H9 (cell line): ENCODE measurements around the gene ENOSF1. TPM values are rescaled to one million over a fixed set of nuclear protein-coding genes. Genes with fewer than 3 reads are reported as not detected.

ENCODE experiments used
- DNase-seq: peaks from one replicate; pipeline ENCODE4 v3.0.0-alpha.2; 2017
- H2AFZ ChIP-seq: one replicate; pipeline ENCODE4 v1.6.1; 2013; ENCODE audit warnings: mild to moderate bottlenecking, low read length, control low read depth, moderate library complexity
- H2AK5ac ChIP-seq: 2 replicates; pipeline ENCODE4 v1.6.1; 2013; ENCODE audit warnings: low read length, control low read depth, mixed read lengths; ENCODE audit not compliant: insufficient read length
- H2BK120ac ChIP-seq: one replicate; pipeline ENCODE4 v1.6.1; 2013; ENCODE audit warnings: low read depth, mild to moderate bottlenecking, low read length, control low read depth, inconsistent platforms; ENCODE audit not compliant: poor library complexity, severe bottlenecking
- H2BK12ac ChIP-seq: 2 replicates; pipeline ENCODE4 v1.6.1; 2013; ENCODE audit warnings: low read length, control low read depth, mixed read lengths, low read depth; ENCODE audit not compliant: insufficient read length
- H2BK15ac ChIP-seq: 2 replicates; pipeline ENCODE4 v1.6.1; 2013; ENCODE audit warnings: low read depth, low read length, control low read depth
- H2BK20ac ChIP-seq: one replicate; pipeline ENCODE4 v1.6.1; 2013; ENCODE audit warnings: low read depth, mild to moderate bottlenecking, low read length, control low read depth, inconsistent platforms; ENCODE audit not compliant: poor library complexity, severe bottlenecking
- H2BK5ac ChIP-seq: 2 replicates; pipeline ENCODE4 v1.6.1; 2013; ENCODE audit warnings: low read length, control low read depth, mixed read lengths; ENCODE audit not compliant: insufficient read length
- H3K14ac ChIP-seq: 2 replicates; pipeline ENCODE4 v1.6.1; 2013; ENCODE audit warnings: low read length, control low read depth; ENCODE audit not compliant: insufficient read depth
- H3K18ac ChIP-seq: 2 replicates; pipeline ENCODE4 v1.6.1; 2013; ENCODE audit warnings: low read depth, mild to moderate bottlenecking, mixed read lengths, low read length, control low read depth; ENCODE audit not compliant: insufficient read length
- H3K23ac ChIP-seq: 2 replicates; pipeline ENCODE4 v1.6.1; 2013; ENCODE audit warnings: low read length, control low read depth, mixed read lengths, low read depth; ENCODE audit not compliant: insufficient read length
- H3K23me2 ChIP-seq: 2 replicates; pipeline ENCODE4 v1.6.1; 2013; ENCODE audit warnings: low read depth, mild to moderate bottlenecking, mixed read lengths, low read length, control low read depth; ENCODE audit not compliant: insufficient read length, poor library complexity, severe bottlenecking
- H3K27ac ChIP-seq: 2 replicates; pipeline ENCODE4 v1.5.1; 2013; ENCODE audit warnings: low read length, control low read depth, mixed read lengths, low read depth; ENCODE audit not compliant: insufficient read length
- H3K27me3 ChIP-seq: 2 replicates; pipeline ENCODE4 v1.6.1; 2013; ENCODE audit warnings: low read length, control low read depth, inconsistent platforms; ENCODE audit not compliant: insufficient read depth
- H3K4ac ChIP-seq: 2 replicates; pipeline ENCODE4 v1.6.1; 2013; ENCODE audit warnings: low read depth, mild to moderate bottlenecking, control low read depth, inconsistent platforms, low read length, moderate library complexity
- H3K4me1 ChIP-seq: 2 replicates; pipeline ENCODE4 v1.6.1; 2013; ENCODE audit warnings: low read length, control low read depth, inconsistent platforms; ENCODE audit not compliant: insufficient read depth
- H3K4me2 ChIP-seq: 2 replicates; pipeline ENCODE4 v1.6.1; 2013; ENCODE audit warnings: low read length, control low read depth, mixed read lengths; ENCODE audit not compliant: insufficient read length, insufficient read depth
- H3K56ac ChIP-seq: 2 replicates; pipeline ENCODE4 v1.6.1; 2013; ENCODE audit warnings: low read depth, mild to moderate bottlenecking, mixed read lengths, low read length, control low read depth; ENCODE audit not compliant: insufficient read length
- H3K79me1 ChIP-seq: 2 replicates; pipeline ENCODE4 v1.6.1; 2013; ENCODE audit warnings: low read depth, mild to moderate bottlenecking, moderate library complexity, low read length, control low read depth, inconsistent platforms; ENCODE audit not compliant: insufficient read depth, poor library complexity, severe bottlenecking
- H3K79me2 ChIP-seq: 2 replicates; pipeline ENCODE4 v1.6.1; 2013; ENCODE audit warnings: low read length, control low read depth, inconsistent platforms; ENCODE audit not compliant: insufficient read depth
- H3K9ac ChIP-seq: 2 replicates; pipeline ENCODE4 v1.6.1; 2013; ENCODE audit warnings: low read length, control low read depth, mixed read lengths; ENCODE audit not compliant: insufficient read length; ENCODE audit errors: extremely low read depth
- H3K9me3 ChIP-seq: one replicate; pipeline ENCODE4 v1.6.1; 2013; ENCODE audit warnings: low read depth, low read length, inconsistent platforms; ENCODE audit not compliant: control insufficient read depth
- H3T11ph ChIP-seq: one replicate; pipeline ENCODE4 v1.6.1; 2013; ENCODE audit warnings: mild to moderate bottlenecking, low read length, control low read depth, inconsistent platforms
- H4K20me1 ChIP-seq: one replicate; pipeline ENCODE4 v1.6.1; 2013; ENCODE audit not compliant: control insufficient read depth, insufficient read length, insufficient read depth
- H4K5ac ChIP-seq: 2 replicates; pipeline ENCODE4 v1.6.1; 2013; ENCODE audit warnings: low read depth, mild to moderate bottlenecking, mixed read lengths, low read length, control low read depth; ENCODE audit not compliant: insufficient read length
- H4K8ac ChIP-seq: replicated peaks from 2 replicates; pipeline ENCODE4 v1.6.1; 2013; ENCODE audit warnings: low read length, control low read depth, mixed read lengths, low read depth; ENCODE audit not compliant: insufficient read length
- H4K91ac ChIP-seq: 2 replicates; pipeline ENCODE4 v1.6.1; 2013; ENCODE audit warnings: low read depth, mild to moderate bottlenecking, moderate library complexity, mixed read lengths, low read length, control low read depth; ENCODE audit not compliant: insufficient read length
- H3K27ac Mint-ChIP-seq, 3 experiments: 2 replicates in 2 of 3; 3 replicates in 1 of 3; pipeline ENCODE4 v1.8.0; 2020 to 2021; ENCODE audit warnings: mixed read lengths in 3 of 3, mild to moderate bottlenecking in 1 of 3, moderate library complexity in 1 of 3
- H3K27me3 Mint-ChIP-seq: 2 replicates; pipeline ENCODE4 v1.8.0; 2021; ENCODE audit warnings: low read depth, mild to moderate bottlenecking, moderate library complexity, mixed read lengths
- H3K36me3 Mint-ChIP-seq, 3 experiments: 2 replicates in 2 of 3; 3 replicates in 1 of 3; pipeline ENCODE4 v1.8.0; 2020 to 2021; ENCODE audit warnings: low read depth in 3 of 3, mixed read lengths in 3 of 3; ENCODE audit not compliant: insufficient read depth in 1 of 3
- H3K4me1 Mint-ChIP-seq, 2 experiments: 2 replicates each; pipeline ENCODE4 v1.8.0; 2020; ENCODE audit warnings: mixed read lengths in 2 of 2
- H3K4me3 Mint-ChIP-seq, 2 experiments: 2 replicates in 1 of 2; 3 replicates in 1 of 2; pipeline ENCODE4 v1.8.0; 2020 to 2021; ENCODE audit warnings: mild to moderate bottlenecking in 2 of 2, mixed read lengths in 2 of 2, moderate library complexity in 1 of 2
- H3K9me3 Mint-ChIP-seq, 2 experiments: 2 replicates in 1 of 2; 3 replicates in 1 of 2; pipeline ENCODE4 v1.8.0; 2020; ENCODE audit warnings: mild to moderate bottlenecking in 2 of 2, mixed read lengths in 2 of 2, moderate library complexity in 1 of 2
- CTCF ChIP-seq: fragments of 200-600 bp; sonication (generic); conservative IDR thresholded peaks from 3 replicates; pipeline ENCODE4 v1.8.0; 2021; ENCODE audit warnings: antibody characterized with exemption, mild to moderate bottlenecking
- WGBS: extraction: QIAGEN DNeasy Blood & Tissue Kit; methylation state at CpG from one replicate; pipeline ENCODE4 v1.1.7; 2013; ENCODE audit warnings: missing lambda C conversion rate, low lambda C conversion rate, mixed read lengths; ENCODE audit not compliant: insufficient read length; ENCODE audit errors: extremely low coverage; 5-methylcytosine and 5-hydroxymethylcytosine counted together
- total RNA-seq: library from RNA; stranded (reverse); gene quantifications from 2 replicates; pipeline ENCODE4 v1.2.1, GENCODE V29; 2021

ENOSF1 gene
- total RNA-seq, 1 experiment from 2014 or later = 40.3 TPM

DNA sequence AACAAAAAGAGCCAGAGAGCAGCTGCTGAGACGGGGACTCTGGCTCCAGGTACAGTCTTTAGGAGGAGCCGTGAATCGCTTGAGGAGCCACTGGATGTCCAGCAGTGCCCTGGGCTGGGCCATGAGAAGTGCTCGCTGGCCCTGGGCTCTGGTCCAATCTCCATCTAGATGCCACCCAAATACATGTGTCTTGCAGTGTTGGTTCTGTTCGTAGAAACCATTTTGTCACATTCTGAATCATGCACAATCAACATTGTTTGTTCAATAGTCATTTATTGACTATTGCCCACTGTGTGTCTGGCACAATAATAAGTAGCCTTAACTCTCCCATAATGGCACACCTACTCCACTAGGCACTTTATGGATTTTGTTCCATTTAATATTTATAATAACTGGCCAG is 28.9 kb downstream of the ENOSF1 start:
- H3K23me2 ChIP-seq = no peaks in the 10 kb centered on the region
- Mint-ChIP-seq H3K36me3 (peaks cover 13 to 58% (median 41%) of the 10 kb centered on the region in 3 experiments), H3K27ac (no peak overlapping the region), H3K4me3 (no peak overlapping the region), H3K27me3 (peaks cover 16% of the 10 kb centered on the region), H3K9me3 (no peaks in the 10 kb centered on the region), H3K4me1 (peaks cover 29 to 31% of the 10 kb centered on the region in 2 experiments)
- no peak overlapping the region for H3T11ph ChIP-seq
- no peak overlapping the region for H2BK12ac ChIP-seq
- no peak overlapping the region for H3K18ac ChIP-seq
- no peak overlapping the region for H2AK5ac ChIP-seq
- H4K20me1 ChIP-seq = no peaks in the 10 kb centered on the region
- no peak overlapping the region for H2BK120ac ChIP-seq
- no peak overlapping the region for H3K14ac ChIP-seq
- H3K4ac ChIP-seq = no peak overlapping the region
- H3K79me1 ChIP-seq = no peaks in the 10 kb centered on the region
- H3K79me2 ChIP-seq = no peaks in the 10 kb centered on the region
- no peaks in the 10 kb centered on the region for H3K27me3 ChIP-seq
- H2BK5ac ChIP-seq = no peak overlapping the region
- TF ChIP-seq CTCF = no peak
- no peak overlapping the region for H4K8ac ChIP-seq
- H2BK15ac ChIP-seq = no peak overlapping the region
- H3K56ac ChIP-seq = no peak overlapping the region
- no peak overlapping the region for H3K4me2 ChIP-seq
- H3K4me1 ChIP-seq = peaks cover 6% of the 10 kb centered on the region; the same call in 1 of the 2 replicates
- H4K91ac ChIP-seq = no peak overlapping the region
- H3K9me3 ChIP-seq = no peaks in the 10 kb centered on the region
- no peak overlapping the region for H2BK20ac ChIP-seq
- no peak for DNase-seq
- no CpG with 5 or more reads among the region's 5 CpGs for WGBS
- no peak overlapping the region for H2AFZ ChIP-seq
- no peak overlapping the region for H4K5ac ChIP-seq
- H3K23ac ChIP-seq = no peak overlapping the region
- no peak overlapping the region for H3K9ac ChIP-seq
- H3K27ac ChIP-seq = no peak overlapping the region
